ENCODE data around the gene ATXN7L1.
"Not testable (repeated sequence)": the region's sequence is repeated elsewhere in the genome, so short reads cannot be mapped to it uniquely, and the experiment has no call there.

ATXN7L1 gene

DNA sequence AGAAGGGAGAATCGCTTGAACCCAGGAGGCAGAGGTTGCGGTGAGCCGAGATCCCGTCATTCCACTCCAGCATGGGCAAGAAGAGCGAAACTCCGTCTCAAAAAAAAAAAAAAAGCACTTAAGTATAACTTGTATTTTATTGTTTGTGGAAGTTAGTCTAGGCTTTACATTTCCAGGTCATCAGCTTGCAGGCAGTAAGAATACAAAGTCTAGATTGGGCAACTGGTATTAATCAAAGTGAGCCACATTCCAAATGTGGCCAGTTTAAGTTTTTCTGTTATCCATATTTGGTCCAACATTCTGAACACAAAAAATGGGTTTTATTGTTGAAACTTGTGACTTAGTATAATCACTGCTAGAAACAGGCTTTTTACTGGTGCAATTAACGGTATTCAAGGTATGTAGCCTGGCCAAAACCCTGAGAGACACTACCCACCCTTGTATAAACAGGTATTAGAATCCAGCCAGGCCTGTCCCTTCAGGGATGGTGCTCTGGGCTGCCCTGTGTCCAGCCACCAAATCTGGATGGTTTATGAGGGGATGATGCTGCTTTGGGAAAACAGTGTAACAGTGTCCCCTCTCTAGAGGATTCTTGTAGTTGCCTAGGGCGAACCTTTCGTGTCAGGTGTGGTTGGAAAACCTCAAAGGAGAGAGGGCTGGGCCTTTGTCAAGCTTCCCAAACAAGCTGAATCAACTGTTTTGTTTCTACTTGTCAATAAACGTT is 173.0 kb downstream of the ATXN7L1 start:
- DNase-seq (ENCODE audit: low read depth) = no peak

DNA sequence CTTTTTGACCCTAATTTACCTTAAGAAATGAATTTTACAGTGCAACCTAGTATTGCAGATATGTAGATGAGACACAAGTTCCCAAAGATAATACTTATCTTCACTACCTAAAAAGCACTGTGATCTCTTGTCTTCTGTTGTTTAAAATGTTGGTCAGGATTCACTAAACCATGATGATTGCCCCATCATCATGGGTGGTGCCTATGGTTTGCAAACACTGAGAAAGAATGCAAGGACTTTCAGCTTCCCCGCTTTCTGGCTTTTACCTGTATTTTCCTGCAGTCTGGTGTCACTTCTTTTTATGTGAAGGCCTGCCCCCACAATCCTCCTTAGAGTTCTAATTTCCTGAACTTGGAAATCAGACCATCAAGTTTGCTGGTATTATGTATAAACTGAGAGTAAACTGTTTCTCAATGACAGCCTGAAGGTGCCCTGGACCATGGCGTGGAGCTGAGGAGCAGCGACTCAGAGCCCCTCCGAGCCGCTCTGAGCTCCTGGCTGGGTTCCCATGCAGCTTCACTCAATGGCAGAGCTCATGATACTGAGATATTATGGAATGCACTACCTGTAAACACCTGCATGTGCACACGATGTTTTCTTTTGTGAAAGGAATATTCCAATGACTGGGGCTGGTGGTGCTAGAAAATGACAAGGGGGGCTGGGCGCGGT is 176.7 kb downstream of the ATXN7L1 start:
- no peak for DNase-seq (ENCODE audit: low read depth)

DNA sequence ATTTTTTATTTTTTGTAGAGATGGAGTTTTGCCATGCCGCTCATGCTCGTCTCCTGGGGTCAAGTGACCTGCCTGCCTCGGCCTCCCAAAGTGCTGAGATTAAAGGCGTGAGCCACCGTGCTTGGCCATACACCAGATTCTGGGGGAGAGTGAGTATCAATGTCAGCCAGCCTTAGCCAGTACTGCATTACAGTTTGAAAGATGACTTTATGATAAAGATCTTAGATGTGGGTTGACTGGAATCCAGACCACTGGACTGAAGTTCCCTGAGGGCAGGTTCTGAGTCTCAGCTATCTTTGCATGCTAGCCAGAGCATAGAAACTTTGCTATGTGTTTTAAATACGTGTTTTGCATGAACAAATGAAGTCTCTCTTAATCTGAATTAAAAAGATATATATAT is 177.9 kb downstream of the ATXN7L1 start:
- no peak for DNase-seq (ENCODE audit: low read depth)

DNA sequence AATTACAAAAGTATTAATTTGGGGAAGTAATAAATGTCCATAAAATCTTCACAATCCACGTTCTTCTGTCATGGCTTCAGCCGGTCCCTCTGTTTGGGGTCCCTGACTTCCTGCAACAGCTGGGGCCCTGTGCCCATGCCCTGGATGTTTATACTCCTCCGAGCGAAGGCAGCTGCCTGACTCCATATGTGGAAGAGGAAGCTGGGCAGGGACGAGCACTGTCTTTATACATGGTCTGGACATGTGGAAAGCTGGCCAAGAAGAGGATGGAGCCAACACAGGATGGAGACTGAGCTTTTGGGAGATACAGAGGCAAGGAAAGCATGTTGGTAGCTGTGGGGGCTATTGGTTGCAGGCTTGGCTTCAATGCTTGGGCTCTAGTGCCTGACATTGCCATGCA is 178.6 kb downstream of the ATXN7L1 start:
- DNase-seq (ENCODE audit: low read depth) = no peak

DNA sequence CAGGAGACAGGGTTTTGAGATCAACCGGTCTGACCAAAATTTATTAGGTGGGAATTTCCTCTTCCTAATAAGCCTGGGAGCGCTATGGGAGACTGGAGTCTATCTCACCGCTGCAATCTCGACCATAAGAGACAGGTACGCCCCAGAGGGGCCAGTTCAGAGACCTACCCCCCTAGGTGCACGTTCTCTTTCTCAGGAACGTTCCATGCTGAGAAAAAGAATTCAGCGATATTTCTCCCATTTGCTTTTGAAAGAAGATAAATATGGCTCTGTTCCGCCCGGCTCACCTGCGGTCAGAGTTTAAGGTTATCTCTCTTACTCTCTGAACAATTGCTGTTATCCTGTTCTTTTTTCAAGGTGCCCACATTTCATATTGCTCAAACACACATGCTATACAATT is 179.2 kb downstream of the ATXN7L1 start:
- not testable (repeated sequence) for DNase-seq (ENCODE audit: low read depth)

DNA sequence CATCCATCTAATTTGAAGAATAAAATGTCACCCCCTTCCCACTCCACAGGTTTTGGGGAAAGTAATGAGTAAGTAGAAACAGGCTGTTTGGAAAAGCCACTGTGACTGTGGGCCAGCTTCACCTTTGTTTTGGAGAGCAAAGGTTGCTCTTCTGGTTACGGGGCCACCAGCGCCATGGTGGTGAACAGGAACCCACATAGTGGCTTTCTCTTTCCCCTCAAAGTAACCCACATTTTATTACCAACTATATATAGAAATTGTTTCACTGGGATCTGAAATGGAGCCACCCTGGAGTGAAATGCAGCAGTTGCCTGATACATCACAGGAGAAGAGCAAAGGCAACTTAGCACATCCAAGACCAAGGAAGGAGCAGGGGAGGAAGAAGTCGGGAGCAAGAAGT is 182.8 kb downstream of the ATXN7L1 start:
- DNase-seq (ENCODE audit: low read depth) = no peak

DNA sequence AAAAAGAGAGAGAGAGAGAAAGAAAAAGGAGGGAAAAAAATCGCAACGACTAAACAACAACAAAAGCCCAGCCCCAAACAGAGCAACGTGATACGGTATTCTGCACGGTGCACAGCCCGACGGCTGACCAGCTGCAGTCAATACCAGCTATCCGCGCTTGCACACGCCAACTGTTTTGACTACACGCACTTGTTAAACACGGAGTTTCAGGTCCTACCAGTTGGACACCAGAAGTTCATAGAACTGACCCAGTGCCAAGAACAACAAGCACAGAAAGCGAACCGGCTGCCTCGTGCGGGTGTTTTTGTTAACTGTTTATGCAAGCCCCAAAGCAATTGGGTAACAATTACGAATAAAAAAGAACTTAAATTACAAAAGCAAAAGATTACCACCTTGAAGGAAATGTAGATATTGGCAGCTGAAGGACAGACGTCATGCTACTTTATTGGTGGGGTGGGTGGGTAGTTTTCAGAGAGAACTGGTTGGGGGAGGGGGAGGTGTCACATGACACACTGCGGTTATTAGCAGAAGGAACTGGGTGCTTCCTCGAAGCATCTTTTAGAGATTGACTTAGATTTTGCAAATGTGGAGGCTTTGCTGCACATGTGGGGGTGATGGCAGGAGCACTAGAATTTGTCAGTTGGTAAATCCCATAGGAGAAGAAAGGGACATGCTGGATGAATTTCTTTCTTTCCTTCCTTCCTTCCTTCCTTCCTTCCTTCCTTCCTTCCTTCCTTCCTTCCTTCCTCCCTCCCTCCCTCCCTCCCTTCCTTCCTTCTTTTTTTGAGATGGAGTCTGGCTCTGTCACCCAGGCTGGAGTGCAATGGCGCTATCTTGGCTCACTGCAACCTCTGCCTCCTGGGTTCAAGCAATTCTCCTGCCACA is 184.5 kb downstream of the ATXN7L1 start:
- peak; percentile 58 for DNase-seq (ENCODE audit: low read depth)

DNA sequence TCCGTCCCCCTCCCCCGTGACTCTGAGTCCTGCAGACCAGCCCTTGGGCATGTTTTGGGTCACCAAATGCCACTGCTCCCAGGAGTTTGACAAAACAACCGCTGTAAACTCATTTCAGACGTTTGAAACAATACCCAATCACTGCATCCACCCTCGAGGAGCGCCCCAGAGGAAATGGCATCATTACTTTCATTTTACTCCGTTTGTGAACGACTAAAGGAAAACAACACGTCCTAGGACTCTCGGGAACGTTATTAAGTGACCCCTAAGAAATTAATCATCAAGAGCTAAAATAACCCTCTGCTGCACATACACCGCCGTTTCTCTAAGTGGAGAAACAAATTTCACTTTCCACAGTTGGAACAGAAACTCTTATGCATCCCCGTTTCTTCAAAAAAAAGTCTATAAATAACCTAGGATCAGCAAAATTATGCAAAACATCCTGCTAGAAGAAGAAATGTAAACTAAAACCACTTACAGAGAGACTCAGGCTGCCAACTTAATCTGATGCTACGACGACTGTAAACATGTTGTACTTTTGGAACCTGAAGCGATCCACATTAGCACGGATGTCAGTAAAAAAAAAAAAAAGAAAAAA is 185.2 kb downstream of the ATXN7L1 start:
- DNase-seq (ENCODE audit: low read depth) = peak; percentile 44

DNA sequence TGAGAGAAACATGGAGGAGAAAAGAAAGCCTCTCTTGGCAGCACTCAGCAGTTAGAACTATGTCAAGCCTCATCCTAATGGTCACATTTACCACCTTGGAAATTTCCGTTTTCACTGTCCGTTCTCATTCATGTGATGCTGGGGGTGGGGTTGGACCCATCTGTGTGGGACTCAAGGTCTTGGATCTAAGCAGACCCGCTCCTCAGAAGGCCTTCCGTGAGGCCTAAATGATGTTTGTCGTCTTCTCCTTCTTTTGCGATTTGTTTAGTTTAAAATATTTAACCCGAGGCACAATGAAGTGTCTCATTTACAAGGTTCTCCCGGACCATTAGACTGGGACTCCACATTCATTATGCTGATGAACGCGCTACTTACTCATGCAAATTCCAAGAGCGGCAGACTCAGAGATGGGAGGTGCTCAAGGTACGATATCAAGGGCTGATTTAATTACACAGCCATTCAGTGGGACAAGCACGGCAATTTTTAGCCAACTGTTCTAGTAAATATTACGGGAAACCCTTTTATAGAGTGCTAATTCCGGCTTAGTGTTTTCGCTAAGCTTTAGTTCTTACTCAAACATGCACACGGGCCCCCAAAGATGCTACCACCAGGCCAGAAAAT is 186.0 kb downstream of the ATXN7L1 start:
- DNase-seq (ENCODE audit: low read depth) = no peak

DNA sequence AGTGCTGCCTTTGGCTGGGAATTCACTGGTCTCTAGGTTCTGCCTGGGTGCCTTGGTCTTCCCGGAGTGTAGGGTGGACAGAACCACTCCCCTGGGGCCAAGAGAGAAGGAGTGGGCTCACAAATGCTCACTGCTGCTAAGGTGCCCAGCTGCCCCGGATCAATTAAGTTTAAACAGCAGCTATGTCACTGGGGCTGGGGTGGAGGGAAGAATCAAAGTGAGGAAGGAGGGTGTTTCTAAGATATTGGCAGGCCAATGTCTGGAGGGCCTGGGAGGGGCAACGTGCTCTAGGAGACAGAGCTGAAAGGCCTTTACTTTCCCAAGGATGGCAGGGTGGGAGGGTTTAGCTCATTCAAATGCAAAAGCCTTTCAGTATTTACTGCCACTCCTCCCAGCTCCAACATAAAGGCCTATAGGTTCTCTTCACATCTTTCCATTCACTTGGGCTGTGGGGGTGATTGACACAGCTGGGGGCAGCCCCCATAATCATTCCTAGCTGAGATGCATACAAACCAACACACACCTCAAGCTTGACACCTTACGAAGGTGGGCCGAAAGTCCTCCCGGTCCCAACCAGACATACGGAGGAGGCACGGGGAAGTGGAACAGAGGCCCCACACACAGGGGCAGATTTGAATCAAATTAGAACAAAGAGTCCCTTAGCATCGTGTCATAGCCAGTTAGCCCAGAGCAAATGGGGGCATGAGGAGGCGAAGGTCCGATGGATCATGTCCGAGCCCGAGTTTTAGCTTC is 187.2 kb downstream of the ATXN7L1 start:
- no peak for DNase-seq (ENCODE audit: low read depth)

DNA sequence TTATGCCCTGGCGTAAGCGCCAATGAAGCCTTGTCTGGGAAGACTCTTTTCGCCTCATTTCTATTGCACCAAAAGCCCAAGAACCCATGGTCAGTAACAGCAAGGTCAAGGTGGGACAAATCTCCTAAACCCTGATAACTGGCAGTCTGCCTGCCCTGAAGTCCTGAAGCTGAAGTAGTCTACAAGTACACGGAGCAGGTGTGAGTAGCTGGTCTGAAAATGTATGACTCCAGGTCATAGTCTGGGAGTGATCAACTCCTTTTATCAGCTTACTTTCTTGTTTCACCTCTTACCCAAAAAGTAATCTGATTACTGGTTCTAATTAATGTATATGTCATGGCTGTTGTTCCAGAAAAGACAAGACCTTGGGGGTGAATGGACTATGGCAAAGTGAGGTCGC is 187.8 kb downstream of the ATXN7L1 start:
- no peak for DNase-seq (ENCODE audit: low read depth)

DNA sequence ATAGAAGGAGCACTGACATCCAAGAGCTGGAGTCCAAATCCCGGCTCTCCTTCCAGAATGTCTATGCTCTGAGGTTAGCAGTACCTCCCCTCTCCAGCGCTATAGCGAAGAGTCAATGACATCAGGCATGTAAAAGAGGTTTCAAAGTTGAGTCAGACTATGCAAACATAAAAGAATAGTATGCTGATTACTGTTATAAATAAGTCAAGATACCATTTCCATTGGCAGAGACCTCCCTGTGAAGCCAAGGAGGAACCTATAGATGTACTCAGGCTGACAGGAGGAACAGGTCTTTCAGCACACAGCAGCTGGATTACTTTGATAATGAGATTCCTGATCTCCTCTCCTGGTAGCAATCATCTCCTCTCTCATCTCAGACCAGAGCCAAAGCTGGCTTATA is 191.2 kb downstream of the ATXN7L1 start:
- DNase-seq (ENCODE audit: low read depth) = no peak

DNA sequence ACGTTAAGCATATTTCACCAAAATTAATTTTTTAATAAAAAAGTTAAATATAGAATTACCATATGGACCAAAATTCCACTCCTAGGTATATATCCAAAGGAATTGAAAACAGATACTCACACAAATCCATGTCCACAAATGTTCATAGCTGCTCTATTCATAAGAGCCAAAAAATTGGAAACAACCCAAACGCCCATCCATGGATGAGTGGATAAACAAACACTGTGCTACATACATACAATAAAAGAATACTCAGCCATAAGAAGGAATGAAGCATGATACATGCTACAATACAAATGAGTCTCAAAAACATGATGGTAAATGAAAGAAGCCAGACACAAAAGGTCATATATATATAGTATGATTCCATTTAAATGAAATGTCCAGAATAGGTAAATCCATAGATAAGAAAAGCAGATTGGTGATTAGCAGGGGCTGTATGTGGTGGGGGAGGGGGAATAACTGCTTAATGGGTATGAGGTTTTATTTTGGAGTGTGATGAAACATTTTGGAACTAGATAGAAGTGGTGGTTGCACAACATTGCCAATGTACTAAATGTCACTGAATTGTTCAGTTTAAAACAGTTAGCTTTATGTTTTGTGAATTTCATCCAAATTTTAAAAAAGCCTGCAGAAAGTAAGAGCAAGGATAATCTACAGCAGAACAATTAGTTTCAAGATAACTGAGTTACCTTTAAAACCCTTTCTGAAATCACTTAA is 193.9 kb downstream of the ATXN7L1 start:
- DNase-seq (ENCODE audit: low read depth) = no peak

DNA sequence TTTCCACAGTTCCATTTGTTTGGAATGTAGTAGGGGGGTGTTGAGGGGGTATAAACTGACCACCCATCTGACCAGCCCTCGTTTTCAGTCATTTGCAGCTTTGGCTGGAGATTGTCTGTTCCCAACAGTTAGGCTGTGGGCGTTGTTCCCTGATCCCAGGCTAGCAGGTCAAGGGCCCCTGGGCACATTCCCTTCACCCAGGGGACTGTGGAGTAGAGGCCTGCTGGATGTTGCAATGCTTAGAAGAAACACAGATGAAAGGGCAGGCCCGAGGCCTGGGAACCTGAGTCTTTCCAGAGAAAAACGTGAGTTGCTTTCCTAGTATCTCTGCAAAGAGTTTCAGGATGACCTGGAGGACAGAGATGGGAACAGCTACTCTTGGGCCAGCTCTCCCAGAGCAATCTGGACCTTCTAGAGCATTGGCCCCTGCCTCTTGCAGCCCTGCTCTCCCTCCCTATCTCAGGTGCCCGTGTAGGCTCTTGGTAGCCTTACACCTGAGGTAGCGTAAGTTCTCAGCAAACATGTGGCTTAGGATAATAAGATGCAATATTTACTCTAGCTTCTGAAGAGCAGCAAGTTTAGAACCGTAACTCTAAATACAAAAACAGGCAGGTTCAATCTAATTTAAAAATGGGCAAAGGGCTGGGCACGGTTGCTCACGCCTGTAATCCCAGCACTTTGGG is 195.8 kb downstream of the ATXN7L1 start:
- no peak for DNase-seq (ENCODE audit: low read depth)

DNA sequence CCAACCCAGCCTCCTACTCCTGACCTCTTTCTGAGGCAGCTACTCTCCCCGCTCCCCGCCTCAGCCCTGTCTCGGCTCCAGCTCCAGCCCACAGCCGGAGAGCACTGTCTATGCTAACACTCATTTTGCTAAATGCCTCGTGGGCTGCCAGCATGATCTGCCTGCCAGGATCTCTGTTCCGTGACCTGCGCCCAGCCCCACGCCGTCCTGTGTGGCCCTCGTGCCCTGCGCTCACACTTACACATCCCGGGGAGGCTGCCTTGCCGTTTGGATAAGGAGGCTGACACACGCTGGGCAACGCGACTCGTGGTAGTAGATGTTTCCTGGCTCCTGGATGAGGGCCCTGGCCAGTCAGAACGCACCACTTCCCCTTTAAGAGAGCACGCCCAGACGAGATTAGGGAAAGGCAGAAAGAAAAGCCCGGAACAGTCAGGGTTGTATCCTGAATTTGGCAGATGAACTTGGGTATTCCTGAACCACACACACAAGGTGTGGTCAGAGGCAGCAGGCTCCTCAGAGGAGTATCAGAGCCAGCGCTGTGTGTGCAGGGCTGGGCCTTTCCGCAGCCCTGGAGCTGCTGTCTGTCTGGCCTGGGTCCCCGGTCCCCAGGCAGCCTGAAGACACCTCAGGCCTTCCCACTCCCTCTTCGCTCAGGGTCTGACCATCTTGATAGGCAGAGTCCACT is 197.4 kb downstream of the ATXN7L1 start:
- DNase-seq (ENCODE audit: low read depth) = peak; percentile 45

DNA sequence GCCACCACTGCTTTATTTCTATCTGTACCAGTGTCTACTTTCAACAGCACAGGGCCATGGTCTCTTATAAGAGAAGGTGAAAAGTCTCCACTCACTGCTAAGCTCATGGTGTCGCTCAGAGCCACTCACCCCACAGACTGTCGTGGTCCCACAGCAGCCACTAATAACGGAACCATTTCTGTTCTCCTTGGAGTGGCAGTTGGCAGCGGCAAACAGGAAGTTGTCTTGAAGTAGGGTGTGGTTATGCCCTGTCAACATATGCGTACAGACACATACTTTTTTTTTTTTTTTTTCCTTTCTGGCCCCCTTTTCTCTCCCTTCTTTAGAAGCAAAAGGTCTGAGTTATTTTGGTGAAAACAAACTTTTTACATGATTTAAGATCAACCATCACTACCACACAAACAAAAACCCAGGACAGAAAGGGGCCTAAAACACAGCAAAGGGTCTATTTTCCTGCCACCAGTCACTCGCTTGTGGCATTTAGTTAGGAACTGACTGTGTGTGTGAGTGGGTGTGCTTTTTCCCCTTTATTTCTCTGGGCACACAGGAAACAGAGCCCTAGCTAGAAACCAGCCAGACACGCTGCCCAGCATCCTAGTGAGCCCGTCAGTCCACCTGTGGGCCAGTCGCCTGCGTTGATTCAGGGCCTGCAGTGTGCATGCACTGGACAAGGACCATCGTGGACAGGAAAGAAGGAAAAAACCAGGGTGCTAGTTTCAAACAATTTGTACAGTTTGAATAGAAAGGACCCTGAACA is 198.4 kb downstream of the ATXN7L1 start:
- no peak for DNase-seq (ENCODE audit: low read depth)

DNA sequence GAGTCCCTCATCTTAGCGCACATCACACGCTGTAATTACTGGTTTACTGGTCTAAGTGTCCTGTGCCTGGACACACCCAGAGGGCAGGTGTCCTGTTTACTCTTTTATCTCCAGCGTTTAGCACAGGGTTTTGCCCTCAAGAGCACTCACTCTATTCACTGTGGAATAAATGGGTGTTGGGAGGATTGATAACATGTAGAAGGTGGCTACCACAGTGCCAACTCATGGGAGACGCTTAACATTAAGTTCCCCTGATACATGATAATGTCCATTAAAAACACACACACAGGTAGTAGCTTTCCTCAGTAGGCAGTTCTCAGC is 199.0 kb downstream of the ATXN7L1 start:
- DNase-seq (ENCODE audit: low read depth) = no peak

DNA sequence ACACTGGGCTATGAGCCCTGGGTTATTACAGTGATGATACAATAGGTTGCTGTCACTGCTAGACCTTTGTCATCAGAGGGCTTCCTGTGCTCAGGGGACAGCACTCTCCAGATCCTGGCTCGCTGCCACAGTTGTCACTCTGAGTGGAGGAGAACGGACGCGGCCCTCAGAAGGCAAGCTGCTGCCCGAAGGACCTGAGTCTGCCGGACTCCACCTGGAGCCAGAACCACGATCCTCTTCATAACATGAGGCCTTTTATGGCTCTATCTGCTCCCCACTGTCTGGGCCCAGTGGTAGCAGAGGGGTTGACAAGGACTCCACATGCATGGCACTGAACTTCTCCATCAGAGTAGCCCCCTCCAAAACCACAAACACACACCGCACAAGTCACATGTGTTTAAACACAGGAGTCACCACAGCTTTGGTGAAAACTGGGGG is 200.4 kb downstream of the ATXN7L1 start:
- no peak for DNase-seq (ENCODE audit: low read depth)
